ENCODE data around the gene CLTB. TPM values are rescaled to one million over a fixed set of nuclear protein-coding genes. Genes with fewer than 3 reads are reported as not detected.

Gene CLTB
- total and polyA plus RNA-seq, 4 donors = 14.2 to 49.4 (median 38.6) TPM

GRCh38 chr5:176461349-176461748, 45.0 kb upstream of the CLTB start:
- no peak overlapping the region for H3K27ac ChIP-seq (ENCODE audit: low read depth in 1 of 2, low read length in 2 of 2)
- TF ChIP-seq, protein P1, sequence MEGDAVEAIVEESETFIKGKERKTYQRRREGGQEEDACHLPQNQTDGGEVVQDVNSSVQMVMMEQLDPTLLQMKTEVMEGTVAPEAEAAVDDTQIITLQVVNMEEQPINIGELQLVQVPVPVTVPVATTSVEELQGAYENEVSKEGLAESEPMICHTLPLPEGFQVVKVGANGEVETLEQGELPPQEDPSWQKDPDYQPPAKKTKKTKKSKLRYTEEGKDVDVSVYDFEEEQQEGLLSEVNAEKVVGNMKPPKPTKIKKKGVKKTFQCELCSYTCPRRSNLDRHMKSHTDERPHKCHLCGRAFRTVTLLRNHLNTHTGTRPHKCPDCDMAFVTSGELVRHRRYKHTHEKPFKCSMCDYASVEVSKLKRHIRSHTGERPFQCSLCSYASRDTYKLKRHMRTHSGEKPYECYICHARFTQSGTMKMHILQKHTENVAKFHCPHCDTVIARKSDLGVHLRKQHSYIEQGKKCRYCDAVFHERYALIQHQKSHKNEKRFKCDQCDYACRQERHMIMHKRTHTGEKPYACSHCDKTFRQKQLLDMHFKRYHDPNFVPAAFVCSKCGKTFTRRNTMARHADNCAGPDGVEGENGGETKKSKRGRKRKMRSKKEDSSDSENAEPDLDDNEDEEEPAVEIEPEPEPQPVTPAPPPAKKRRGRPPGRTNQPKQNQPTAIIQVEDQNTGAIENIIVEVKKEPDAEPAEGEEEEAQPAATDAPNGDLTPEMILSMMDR (IDR thresholded peaks at IDR 0.05; ENCODE audit: low read depth, low read length, missing input control) = no peak
- TF ChIP-seq FOXA2 (IDR thresholded peaks at IDR 0.05) = no peak
- no peak for TF ChIP-seq GABPA (IDR thresholded peaks at IDR 0.05 in 1 of 2, conservative IDR thresholded peaks at IDR 0.05 in 1 of 2)
- TF ChIP-seq SP1 (IDR thresholded peaks at IDR 0.05) = no peak
- no peak for TF ChIP-seq EGR1 (IDR thresholded peaks at IDR 0.05; ENCODE audit: low read depth in 2 of 2)
- H3K4me3 ChIP-seq (ENCODE audit: low read depth in 1 of 3, low read length in 3 of 3) = no peak overlapping the region
- H3K9ac ChIP-seq (ENCODE audit: low read depth in 1 of 2, low read length in 2 of 2) = no peak overlapping the region
- no peak for DNase-seq (ENCODE audit: low spot score)
- 97% methylated on average over 2 of the region's 2 CpGs for WGBS
- no peaks in the 10 kb centered on the region for H3K36me3 ChIP-seq (ENCODE audit: control insufficient read depth in 4 of 4, insufficient read depth in 3 of 4, low read depth in 1 of 4, low read length in 3 of 4)
- H3K27me3 ChIP-seq (ENCODE audit: control insufficient read depth in 4 of 4, insufficient read depth in 4 of 4, low read length in 3 of 4) = no peaks in the 10 kb centered on the region
- H3K9me3 ChIP-seq (ENCODE audit: control insufficient read depth in 4 of 4, low read length in 3 of 4) = no peaks in the 10 kb centered on the region
- peaks cover 6 to 23% (median 19%) of the 10 kb centered on the region in 4 donors for H3K4me1 ChIP-seq (ENCODE audit: control insufficient read depth in 4 of 4, insufficient read depth in 4 of 4, low read length in 3 of 4)

- H3K4me1 ChIP-seq (ENCODE audit: control insufficient read depth in 4 of 4, insufficient read depth in 4 of 4, low read length in 3 of 4) = peaks cover 0 to 3% (median 1%) of the 10 kb centered on the region in 4 donors
- H3K36me3 ChIP-seq (ENCODE audit: control insufficient read depth in 4 of 4, insufficient read depth in 3 of 4, low read depth in 1 of 4, low read length in 3 of 4) = no peaks in the 10 kb centered on the region
- H3K4me3 ChIP-seq (ENCODE audit: low read depth in 1 of 3, low read length in 3 of 3) = no peak overlapping the region
- no peak overlapping the region for H3K9ac ChIP-seq (ENCODE audit: low read depth in 1 of 2, low read length in 2 of 2)
- no peaks in the 10 kb centered on the region for H3K9me3 ChIP-seq (ENCODE audit: control insufficient read depth in 4 of 4, low read length in 3 of 4)
- TF ChIP-seq, protein P2, sequence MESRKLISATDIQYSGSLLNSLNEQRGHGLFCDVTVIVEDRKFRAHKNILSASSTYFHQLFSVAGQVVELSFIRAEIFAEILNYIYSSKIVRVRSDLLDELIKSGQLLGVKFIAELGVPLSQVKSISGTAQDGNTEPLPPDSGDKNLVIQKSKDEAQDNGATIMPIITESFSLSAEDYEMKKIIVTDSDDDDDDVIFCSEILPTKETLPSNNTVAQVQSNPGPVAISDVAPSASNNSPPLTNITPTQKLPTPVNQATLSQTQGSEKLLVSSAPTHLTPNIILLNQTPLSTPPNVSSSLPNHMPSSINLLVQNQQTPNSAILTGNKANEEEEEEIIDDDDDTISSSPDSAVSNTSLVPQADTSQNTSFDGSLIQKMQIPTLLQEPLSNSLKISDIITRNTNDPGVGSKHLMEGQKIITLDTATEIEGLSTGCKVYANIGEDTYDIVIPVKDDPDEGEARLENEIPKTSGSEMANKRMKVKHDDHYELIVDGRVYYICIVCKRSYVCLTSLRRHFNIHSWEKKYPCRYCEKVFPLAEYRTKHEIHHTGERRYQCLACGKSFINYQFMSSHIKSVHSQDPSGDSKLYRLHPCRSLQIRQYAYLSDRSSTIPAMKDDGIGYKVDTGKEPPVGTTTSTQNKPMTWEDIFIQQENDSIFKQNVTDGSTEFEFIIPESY (IDR thresholded peaks at IDR 0.05) = no peak
- TF ChIP-seq HNF4G (IDR thresholded peaks at IDR 0.05) (no peak), NR2F2 (IDR thresholded peaks at IDR 0.05) (no peak), JUND (IDR thresholded peaks at IDR 0.05) (no peak), YY1 (IDR thresholded peaks at IDR 0.05) (no peak), REST (IDR thresholded peaks at IDR 0.05) (no peak), EGR1 (IDR thresholded peaks at IDR 0.05; ENCODE audit: low read depth in 2 of 2) (no peak), FOXA1 (IDR thresholded peaks at IDR 0.05) (no peak), RXRA (IDR thresholded peaks at IDR 0.05) (no peak), TAF1 (conservative IDR thresholded peaks at IDR 0.05) (no peak)
- 97% methylated on average over 3 of the region's 3 CpGs for WGBS
- no peak for DNase-seq (ENCODE audit: low spot score)
- H3K27me3 ChIP-seq (ENCODE audit: control insufficient read depth in 4 of 4, insufficient read depth in 4 of 4, low read length in 3 of 4) = no peaks in the 10 kb centered on the region
- no peak overlapping the region for H3K27ac ChIP-seq (ENCODE audit: low read depth in 1 of 2, low read length in 2 of 2)
Observed at GRCh38 chr5:176458904-176459561, 42.7 kb upstream of the CLTB start.

Data from liver (tissue), 9 donors.